B cell (primary cell): ENCODE measurements around the gene APLP2. TPM values are rescaled to one million over a fixed set of nuclear protein-coding genes. Genes with fewer than 3 reads are reported as not detected.
A peak's percentile ranks its signal among the peaks of the same experiment; 100 is the strongest.
"Not testable (repeated sequence)": the region's sequence is repeated elsewhere in the genome, so short reads cannot be mapped to it uniquely, and the experiment has no call there.

ENCODE experiments used
- ATAC-seq: fragments of 200-7000 bp; cut with Tn5 transposase; one replicate; pipeline ENCODE4 v1.10.0; 2021; ENCODE audit warnings: low read depth, mild to moderate bottlenecking, moderate number of reproducible peaks, moderate library complexity
- CTCF ChIA-PET: fragments of 350-600 bp; sonication (Branson Sonifier 250); formaldehyde crosslinking; loops from one replicate; lab custom pipeline; 2021; ENCODE audit warnings: antibody characterized with exemption, inconsistent platforms; lab: Charles Lee
- POLR2A ChIA-PET: fragments of 350-600 bp; sonication (Branson Sonifier 250); formaldehyde crosslinking; loops from one replicate; lab custom pipeline; 2021; ENCODE audit warnings: antibody characterized with exemption; lab: Charles Lee
- DNase-seq: peaks from one replicate; pipeline ENCODE4 v3.0.0; 2013
- H2AFZ ChIP-seq: 2 replicates; pipeline ENCODE4 v1.6.1; 2012; ENCODE audit warnings: mild to moderate bottlenecking, low read depth, low read length; ENCODE audit not compliant: insufficient read depth, poor library complexity, severe bottlenecking
- H3K27ac ChIP-seq, 2 donors: 1 replicate in 1 of 2; 2 replicates in 1 of 2; pipeline ENCODE4 v1.5.1; 2012 to 2013; ENCODE audit warnings: low read length in 2 of 2, mild to moderate bottlenecking in 2 of 2, moderate library complexity in 1 of 2
- H3K27me3 ChIP-seq, 4 experiments: fragments of 200-600 bp in 1 of 4; sonication (generic) in 1 of 4; replicated peaks in 1 of 4; 1 replicate in 2 of 4; 2 replicates in 2 of 4; pipeline versions ENCODE4 v1.6.1 to v1.7.0; 2013 to 2016; ENCODE audit warnings: low read length in 3 of 4, mild to moderate bottlenecking in 2 of 4, mixed read lengths in 1 of 4, moderate library complexity in 1 of 4; ENCODE audit not compliant: insufficient read depth in 4 of 4, control insufficient read depth in 3 of 4; ENCODE audit errors: control extremely low read depth in 1 of 4
- H3K36me3 ChIP-seq, 2 experiments: replicated peaks in 1 of 2; 1 replicate in 1 of 2; 2 replicates in 1 of 2; pipeline versions ENCODE4 v1.6.1 to v1.7.1; 2013; ENCODE audit warnings: low read length in 1 of 2; ENCODE audit not compliant: insufficient read depth in 2 of 2, control insufficient read depth in 1 of 2; ENCODE audit errors: control extremely low read depth in 1 of 2, extremely low read depth in 1 of 2
- H3K4me1 ChIP-seq, 2 donors: fragments of 200-600 bp in 1 of 2; sonication (generic) in 1 of 2; 1 replicate in 1 of 2; 2 replicates in 1 of 2; pipeline versions ENCODE4 v1.5.1 to v1.6.1; 2013 to 2017; ENCODE audit warnings: low read length in 2 of 2; ENCODE audit not compliant: control insufficient read depth in 2 of 2, insufficient read depth in 2 of 2
- H3K4me2 ChIP-seq: replicated peaks from 2 replicates; pipeline ENCODE3; 2012; ENCODE audit warnings: mild to moderate bottlenecking, low read depth, low read length; ENCODE audit not compliant: poor library complexity, severe bottlenecking
- H3K4me3 ChIP-seq, 5 experiments: fragments of 200-600 bp in 1 of 5; sonication (generic) in 1 of 5; 1 replicate in 3 of 5; 2 replicates in 2 of 5; pipeline versions ENCODE4 v1.5.1 to v1.7.0; 2011 to 2016; ENCODE audit warnings: low read length in 4 of 5, mild to moderate bottlenecking in 4 of 5, low read depth in 2 of 5, control low read depth in 1 of 5, moderate library complexity in 1 of 5; ENCODE audit not compliant: insufficient read depth in 1 of 5; ENCODE audit errors: control extremely low read depth in 1 of 5, extremely low read depth in 1 of 5
- H3K79me2 ChIP-seq: fragments of 200-600 bp; sonication (generic); one replicate; pipeline ENCODE4 v1.6.0; 2016; ENCODE audit warnings: low read length; ENCODE audit not compliant: control insufficient read depth, insufficient read depth
- H3K9ac ChIP-seq: fragments of 200-600 bp; sonication (generic); 2 replicates; pipeline ENCODE4 v1.6.1; 2017; ENCODE audit warnings: mild to moderate bottlenecking, low read length, moderate library complexity
- H3K9me3 ChIP-seq, 3 donors: one replicate each; pipeline versions ENCODE4 v1.6.1 to v1.7.1; 2013; ENCODE audit warnings: low read length in 2 of 3; ENCODE audit not compliant: control insufficient read depth in 2 of 3, insufficient read depth in 1 of 3; ENCODE audit errors: control extremely low read depth in 1 of 3
- H4K20me1 ChIP-seq: 2 replicates; pipeline ENCODE4 v1.6.0; 2012; ENCODE audit warnings: mild to moderate bottlenecking, low read length; ENCODE audit not compliant: insufficient read depth, control insufficient read depth, poor library complexity, severe bottlenecking
- H3K27ac Mint-ChIP-seq: one replicate; pipeline ENCODE4 v1.8.0; 2021; ENCODE audit warnings: mixed read lengths
- H3K27me3 Mint-ChIP-seq: one replicate; pipeline ENCODE4 v1.8.0; 2021; ENCODE audit warnings: mixed read lengths
- H3K4me1 Mint-ChIP-seq: one replicate; pipeline ENCODE4 v1.8.0; 2021; ENCODE audit warnings: mixed read lengths
- H3K4me3 Mint-ChIP-seq: one replicate; pipeline ENCODE4 v1.8.0; 2021; ENCODE audit warnings: mixed read lengths
- H3K9me3 Mint-ChIP-seq: one replicate; pipeline ENCODE4 v1.8.0; 2022; ENCODE audit warnings: mixed read lengths; ENCODE audit not compliant: insufficient read depth
- CTCF ChIP-seq: fragments of 200-600 bp; IDR thresholded peaks from one replicate; pipeline ENCODE4 v1.8.0; 2022; ENCODE audit warnings: antibody characterized with exemption, mild to moderate bottlenecking
- EZH2 ChIP-seq: IDR thresholded peaks from 2 replicates; pipeline ENCODE4 v1.6.1; 2012; ENCODE audit warnings: borderline replicate concordance, low read depth, mild to moderate bottlenecking, moderate library complexity, low read length; ENCODE audit not compliant: insufficient read depth, poor library complexity, severe bottlenecking
- WGBS: methylation state at CpG from one replicate; pipeline ENCODE4 v1.1.5; 2013; ENCODE audit warnings: missing lambda C conversion rate; ENCODE audit not compliant: insufficient coverage; 5-methylcytosine and 5-hydroxymethylcytosine counted together
- intact Hi-C: fragments of 100-400 bp; cut with micrococcal nuclease; formaldehyde crosslinking; loops from one replicate; pipeline ENCODE4 v1.10.0; 2022
- polyA plus RNA-seq: library from polyadenylated mRNA; depleted of rRNA; stranded (reverse); fragments of >200 nt; gene quantifications from 2 replicates; pipeline ENCODE4 v1.2.3, GENCODE V29; 2012
- total RNA-seq, 2 donors: library from RNA; stranded (reverse); fragments of 120-200 nt in 1 of 2; gene quantifications; 1 replicate in 1 of 2; 2 replicates in 1 of 2; pipeline versions ENCODE4 v1.2.3 to v1.2.4, GENCODE V29; 2013 to 2022

Gene APLP2
- total and polyA plus RNA-seq, 2 donors (not counting 1 experiment from before 2014, with no cell fraction given) = 84.2 to 102 TPM

GRCh38 chr11:130091169-130091568 lies 21.5 kb downstream of the APLP2 start:
- H3K9me3 ChIP-seq, H3K4me3 Mint-ChIP-seq, H3K36me3 ChIP-seq, DNase-seq, H3K9me3 Mint-ChIP-seq, H3K4me3 ChIP-seq, H3K4me2 ChIP-seq, H3K27me3 ChIP-seq, H2AFZ ChIP-seq, H3K27ac ChIP-seq, H3K27me3 Mint-ChIP-seq, H3K27ac Mint-ChIP-seq, H3K9ac ChIP-seq, CTCF ChIA-PET, intact Hi-C loops, ATAC-seq, POLR2A ChIA-PET: not testable (repeated sequence)
- H4K20me1 ChIP-seq = peaks cover 64% of the 10 kb centered on the region
- WGBS = no CpG with 5 or more reads among the region's 36 CpGs
- peaks cover 51% of the 10 kb centered on the region for H3K4me1 Mint-ChIP-seq
- peaks cover 20 to 25% of the 10 kb centered on the region in 2 donors for H3K4me1 ChIP-seq
- H3K79me2 ChIP-seq = peaks cover 62% of the 10 kb centered on the region

- H3K36me3 ChIP-seq = peaks cover 0 to 3% of the 10 kb centered on the region in 2 experiments
- no peak overlapping the region for H3K4me3 ChIP-seq
- H3K4me1 ChIP-seq = peaks cover 13% of the 10 kb centered on the region in 2 donors
- no peak overlapping the region for H3K4me3 Mint-ChIP-seq
- H3K4me1 Mint-ChIP-seq = peaks cover 44% of the 10 kb centered on the region
- no peaks in the 10 kb centered on the region for H3K27me3 ChIP-seq
- no peak overlapping the region for H3K4me2 ChIP-seq
- no peaks in the 10 kb centered on the region for H3K9me3 Mint-ChIP-seq
- ChIA-PET CTCF (no interaction called here), POLR2A (no interaction called here)
- ATAC-seq (no peak), DNase-seq (no peak)
- peak overlapping the region in 1 of 2 donors; percentile 45 for H3K27ac ChIP-seq
- no peak overlapping the region for H2AFZ ChIP-seq
- peaks cover 65% of the 10 kb centered on the region for H4K20me1 ChIP-seq
- no peak for TF ChIP-seq CTCF
- no peak for TF ChIP-seq EZH2
- 92% methylated on average over 1 of the region's 4 CpGs for WGBS
- no peaks in the 10 kb centered on the region for H3K9me3 ChIP-seq
- no peak overlapping the region for H3K27ac Mint-ChIP-seq
- intact Hi-C loops = no loop called here
- no peaks in the 10 kb centered on the region for H3K27me3 Mint-ChIP-seq
- H3K79me2 ChIP-seq = peaks cover 62% of the 10 kb centered on the region
- H3K9ac ChIP-seq = no peak overlapping the region
These were observed 23.0 kb downstream of the APLP2 start for GRCh38 chr11:130092661-130093060.
